Measurements from ENCODE around the gene NTSR1.

Gene NTSR1

DNA sequence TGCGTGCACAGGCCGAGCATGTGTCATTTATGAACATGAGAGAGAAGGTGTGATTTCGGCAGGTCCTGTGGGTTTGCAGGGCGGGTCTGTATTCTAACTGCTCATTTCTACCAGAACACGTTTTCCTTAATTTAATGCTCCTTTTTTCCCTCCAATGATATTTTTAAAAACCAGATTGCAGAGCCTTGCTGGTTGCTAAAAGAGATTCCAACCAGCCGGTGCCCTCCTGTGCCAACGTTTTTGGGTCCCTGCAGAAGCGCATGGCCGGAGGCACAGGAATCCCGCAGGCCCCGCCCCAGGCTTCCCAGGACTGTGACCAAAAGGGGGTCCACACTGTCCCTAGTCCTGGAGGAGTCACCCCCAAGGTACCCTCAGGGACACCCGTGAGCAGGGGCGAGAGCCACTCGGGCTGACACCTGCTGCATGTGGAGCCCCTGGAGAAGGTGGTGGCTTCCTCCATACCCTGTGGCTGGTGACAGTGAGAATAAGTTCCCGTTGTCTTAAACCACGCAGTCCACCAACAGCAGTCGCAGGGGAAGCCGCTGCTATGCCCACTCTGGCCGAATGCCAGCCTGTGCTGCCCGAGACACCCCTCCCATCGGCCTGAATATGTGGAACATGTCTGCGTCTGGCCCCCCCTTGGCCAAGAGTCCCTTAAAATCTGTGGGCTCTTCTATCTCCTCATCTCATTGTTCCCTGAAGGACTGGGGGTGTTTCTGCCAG is 15.7 kb upstream of the NTSR1 start:
- TF ChIP-seq, protein P1, sequence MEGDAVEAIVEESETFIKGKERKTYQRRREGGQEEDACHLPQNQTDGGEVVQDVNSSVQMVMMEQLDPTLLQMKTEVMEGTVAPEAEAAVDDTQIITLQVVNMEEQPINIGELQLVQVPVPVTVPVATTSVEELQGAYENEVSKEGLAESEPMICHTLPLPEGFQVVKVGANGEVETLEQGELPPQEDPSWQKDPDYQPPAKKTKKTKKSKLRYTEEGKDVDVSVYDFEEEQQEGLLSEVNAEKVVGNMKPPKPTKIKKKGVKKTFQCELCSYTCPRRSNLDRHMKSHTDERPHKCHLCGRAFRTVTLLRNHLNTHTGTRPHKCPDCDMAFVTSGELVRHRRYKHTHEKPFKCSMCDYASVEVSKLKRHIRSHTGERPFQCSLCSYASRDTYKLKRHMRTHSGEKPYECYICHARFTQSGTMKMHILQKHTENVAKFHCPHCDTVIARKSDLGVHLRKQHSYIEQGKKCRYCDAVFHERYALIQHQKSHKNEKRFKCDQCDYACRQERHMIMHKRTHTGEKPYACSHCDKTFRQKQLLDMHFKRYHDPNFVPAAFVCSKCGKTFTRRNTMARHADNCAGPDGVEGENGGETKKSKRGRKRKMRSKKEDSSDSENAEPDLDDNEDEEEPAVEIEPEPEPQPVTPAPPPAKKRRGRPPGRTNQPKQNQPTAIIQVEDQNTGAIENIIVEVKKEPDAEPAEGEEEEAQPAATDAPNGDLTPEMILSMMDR (IDR thresholded peaks at IDR 0.05; ENCODE audit: borderline replicate concordance, control extremely low read depth, extremely low read depth, insufficient read depth, missing control alignments), result no peak
- in situ Hi-C loops (cut with MboI; ENCODE audit: low sequenced_read_pairs, unreplicated experiment), result no loop called here
- no peak for DNase-seq (ENCODE audit: low spot score)

DNA sequence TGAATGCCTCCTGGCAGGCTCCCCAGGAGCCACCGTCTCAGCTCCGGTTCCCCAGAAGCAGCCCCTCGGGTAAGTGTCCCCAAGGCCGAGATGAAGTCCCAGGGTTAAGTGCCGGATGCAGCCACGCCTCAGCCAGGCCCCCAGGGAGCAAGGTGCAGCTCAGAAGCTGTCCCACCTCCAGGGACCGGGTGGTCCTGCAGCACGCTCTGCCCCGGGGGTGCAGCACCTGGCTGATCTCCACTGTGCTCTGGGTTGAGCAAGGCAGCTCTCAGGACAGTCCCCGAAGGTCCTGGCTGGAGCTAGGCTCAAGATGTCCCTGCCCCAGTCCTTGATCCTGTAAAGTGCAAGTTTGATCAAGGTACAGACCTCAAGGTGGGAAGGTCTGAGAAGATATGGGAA is 15.1 kb upstream of the NTSR1 start:
- TF ChIP-seq, protein P1 (IDR thresholded peaks at IDR 0.05; ENCODE audit: borderline replicate concordance, control extremely low read depth, extremely low read depth, insufficient read depth, missing control alignments), result no peak
- in situ Hi-C loops (cut with MboI; ENCODE audit: low sequenced_read_pairs, unreplicated experiment), result no loop called here
- no peak for DNase-seq (ENCODE audit: low spot score)

DNA sequence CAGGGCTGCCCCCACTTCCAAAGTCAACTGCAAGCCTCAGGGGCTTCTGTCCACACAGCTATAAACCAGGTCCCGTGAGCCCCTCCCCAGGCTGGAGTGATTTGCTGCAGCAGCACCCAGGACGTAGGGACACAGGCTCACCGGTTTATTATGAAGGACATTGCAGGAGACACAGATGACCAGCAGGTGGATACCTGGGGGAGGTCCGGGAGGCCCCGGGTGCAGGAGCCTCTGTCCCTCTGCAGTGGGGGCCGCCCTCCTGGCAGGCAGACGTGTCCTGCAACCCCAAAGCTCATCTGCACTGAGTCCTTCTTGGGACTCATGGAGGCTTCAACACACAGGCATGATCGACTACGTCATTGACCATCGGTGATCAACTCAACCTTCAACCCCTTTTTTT is 14.5 kb upstream of the NTSR1 start:
- TF ChIP-seq, protein P1 (IDR thresholded peaks at IDR 0.05; ENCODE audit: borderline replicate concordance, control extremely low read depth, extremely low read depth, insufficient read depth, missing control alignments), result no peak
- in situ Hi-C loops (cut with MboI; ENCODE audit: low sequenced_read_pairs, unreplicated experiment), result no loop called here
- DNase-seq (ENCODE audit: low spot score), result no peak

DNA sequence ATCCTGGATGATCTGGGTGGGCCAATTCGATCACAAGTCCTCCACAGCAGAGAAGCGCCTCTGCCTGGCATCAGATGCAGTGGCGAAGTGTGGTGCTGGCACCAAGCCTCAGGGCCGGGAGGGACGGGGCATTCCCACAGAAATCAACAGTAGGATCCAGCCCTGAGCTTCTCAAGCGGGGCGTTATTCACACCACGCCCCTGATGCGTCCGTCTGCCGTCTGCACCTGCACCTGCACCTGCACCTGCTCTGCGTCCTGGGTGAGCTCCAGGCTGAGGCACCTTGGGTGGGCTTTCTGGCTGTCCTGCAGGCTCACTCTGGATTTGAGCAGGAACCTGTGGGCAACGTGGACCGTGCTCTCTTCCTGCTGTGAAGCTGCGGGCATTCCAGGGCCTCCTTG is 13.8 kb upstream of the NTSR1 start:
- TF ChIP-seq, protein P1 (IDR thresholded peaks at IDR 0.05; ENCODE audit: borderline replicate concordance, control extremely low read depth, extremely low read depth, insufficient read depth, missing control alignments), result no peak
- DNase-seq (ENCODE audit: low spot score), result no peak
- in situ Hi-C loops (cut with MboI; ENCODE audit: low sequenced_read_pairs, unreplicated experiment), result no loop called here

DNA sequence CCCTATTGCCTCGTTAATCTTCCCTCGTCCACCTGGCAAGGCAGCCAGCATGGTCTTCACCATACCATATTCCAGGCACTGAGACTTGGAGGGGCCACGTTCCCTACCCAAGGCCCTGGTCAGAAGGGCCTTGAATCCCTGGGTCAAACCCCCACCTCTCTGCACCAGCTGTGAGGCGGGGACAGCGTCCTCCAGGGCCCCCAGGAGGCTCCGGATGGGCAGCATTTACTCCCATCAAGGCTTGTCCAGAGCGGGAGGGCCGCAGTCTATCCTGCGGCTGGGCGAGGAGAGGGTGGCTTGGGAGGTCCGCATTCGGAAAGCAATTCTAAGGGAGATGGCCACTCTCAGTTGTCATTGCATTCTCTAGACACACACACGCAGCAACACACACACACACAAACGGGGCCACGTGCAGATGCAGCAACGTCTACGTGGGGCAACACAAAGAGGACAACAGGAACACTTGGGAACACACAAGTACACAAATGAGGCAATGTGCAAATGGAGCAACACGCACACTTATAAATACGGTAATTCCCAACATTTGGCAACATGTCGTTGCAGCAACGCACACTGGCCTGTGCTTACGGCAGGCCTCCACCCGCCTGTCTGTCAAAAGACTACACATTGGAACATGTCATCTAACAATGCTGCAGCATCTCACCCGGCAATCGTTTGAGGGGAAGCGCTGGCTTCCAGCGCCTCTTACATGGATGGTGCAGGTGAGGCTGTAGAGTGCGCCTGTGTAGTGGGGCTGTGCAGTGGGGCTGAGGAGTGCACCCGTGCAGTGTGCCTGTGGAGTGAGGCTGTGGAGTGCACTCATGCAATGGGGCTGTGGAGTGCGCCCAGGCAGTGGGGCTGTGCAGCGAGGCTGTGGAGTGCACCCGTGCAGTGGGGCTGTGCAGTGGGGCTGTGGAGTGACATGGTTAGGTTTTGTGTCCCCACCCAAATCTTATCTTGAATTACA is 12.9 kb upstream of the NTSR1 start:
- no peak for DNase-seq (ENCODE audit: low spot score)
- in situ Hi-C loops (cut with MboI; ENCODE audit: low sequenced_read_pairs, unreplicated experiment), result no loop called here
- TF ChIP-seq, protein P1 (IDR thresholded peaks at IDR 0.05; ENCODE audit: borderline replicate concordance, control extremely low read depth, extremely low read depth, insufficient read depth, missing control alignments), result no peak

DNA sequence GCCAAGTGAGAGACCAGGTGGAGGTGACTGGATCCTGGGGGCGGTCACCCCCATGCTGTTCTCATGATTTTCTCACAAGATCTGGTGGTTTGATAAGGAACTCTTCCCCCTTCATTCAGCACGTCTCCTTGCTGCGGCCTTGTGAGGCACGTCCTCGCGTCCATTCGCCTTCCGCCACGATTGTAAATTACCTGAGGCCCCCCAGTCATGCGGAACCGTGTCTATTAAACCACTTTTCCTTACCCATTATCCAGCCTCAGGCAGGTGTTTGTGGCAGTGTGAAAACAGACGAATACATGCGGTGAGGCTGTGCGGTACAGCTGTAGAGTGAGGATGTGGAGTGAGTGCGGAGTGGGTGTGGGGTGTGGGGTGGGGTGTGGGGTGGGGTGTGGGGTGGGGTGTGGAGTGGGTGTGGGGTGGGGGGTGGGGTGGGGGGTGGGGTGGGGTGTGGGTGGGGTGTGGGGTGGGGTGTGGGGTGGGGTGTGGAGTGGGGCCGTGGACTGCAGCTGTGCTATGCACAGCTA is 12.1 kb upstream of the NTSR1 start:
- TF ChIP-seq, protein P1 (IDR thresholded peaks at IDR 0.05; ENCODE audit: borderline replicate concordance, control extremely low read depth, extremely low read depth, insufficient read depth, missing control alignments), result no peak
- in situ Hi-C loops (cut with MboI; ENCODE audit: low sequenced_read_pairs, unreplicated experiment), result no loop called here
- DNase-seq (ENCODE audit: low spot score), result no peak

Measured in GM13976 (cell line).